Cardiac muscle cell (in vitro differentiated cells and primary cell): Measurements from ENCODE around the gene TBC1D7. TPM values are rescaled to one million over a fixed set of nuclear protein-coding genes. Genes with fewer than 3 reads are reported as not detected.
A peak's percentile ranks its signal among the peaks of the same experiment; 100 is the strongest.

Experiments used
- DNase-seq, 2 donors: peaks; one replicate each; pipeline versions ENCODE4 v3.0.0 to v3.0.0-alpha.2; 2010 to 2017; ENCODE audit warnings: low read depth in 1 of 2, low spot score in 1 of 2
- H3K27ac ChIP-seq: fragments of 200-600 bp; sonication (generic); 2 replicates; pipeline ENCODE4 v1.5.1; 2016
- H3K27me3 ChIP-seq: fragments of 200-600 bp; sonication (generic); 2 replicates; pipeline ENCODE4 v1.6.0; 2016; ENCODE audit warnings: control low read depth
- H3K36me3 ChIP-seq: fragments of 200-600 bp; sonication (generic); 2 replicates; pipeline ENCODE4 v1.5.1; 2016; ENCODE audit warnings: control low read depth
- H3K4me1 ChIP-seq: fragments of 200-600 bp; sonication (generic); 2 replicates; pipeline ENCODE4 v1.8.1; 2017; ENCODE audit warnings: low read depth, mild to moderate bottlenecking, mixed run types
- H3K4me3 ChIP-seq: fragments of 200-600 bp; sonication (generic); 2 replicates; pipeline ENCODE4 v1.5.1; 2016; ENCODE audit warnings: mild to moderate bottlenecking
- H3K9me3 ChIP-seq: fragments of 200-600 bp; sonication (generic); 2 replicates; pipeline ENCODE4 v1.5.1; 2017; ENCODE audit warnings: low read depth, mild to moderate bottlenecking, control low read depth
- CTCF ChIP-seq: IDR thresholded peaks from 2 replicates; pipeline ENCODE4 v1.5.1; 2012; ENCODE audit warnings: low read depth, mild to moderate bottlenecking, low read length
- polyA plus RNA-seq: library from polyadenylated mRNA; unstranded; fragments of >200 nt; fragmentation: Nextera tagmentation; extraction: Ambion mirVana; gene quantifications from 2 replicates; pipeline ENCODE4 v1.2.1, GENCODE V29; 2016
- total RNA-seq: library from RNA; depleted of rRNA; stranded (reverse); fragments of >200 nt; gene quantifications from 2 replicates; pipeline ENCODE4 v1.2.3, GENCODE V29; 2016

Gene TBC1D7
- total and polyA plus RNA-seq, 2 experiments from 2014 or later, result 36.8 to 84.5 TPM

GRCh38 chr6:13362412-13362811, 34.1 kb upstream of the TBC1D7 start:
- Histone ChIP-seq H3K36me3 (no peaks in the 10 kb centered on the region), H3K4me3 (no peak overlapping the region), H3K27ac (peak overlapping the region; percentile 60), H3K27me3 (no peaks in the 10 kb centered on the region), H3K9me3 (no peaks in the 10 kb centered on the region), H3K4me1 (peaks cover 44% of the 10 kb centered on the region)
- DNase-seq, result peak; percentile 48 to 89
- no peak for TF ChIP-seq CTCF

- H3K27ac ChIP-seq, result peak overlapping the region; percentile 13
- H3K4me1 ChIP-seq, result peaks cover 47% of the 10 kb centered on the region
- peak; percentile 78 to 88 for DNase-seq
- no peak overlapping the region for H3K4me3 ChIP-seq
- H3K27me3 ChIP-seq, result no peaks in the 10 kb centered on the region
- no peak for TF ChIP-seq CTCF
- H3K9me3 ChIP-seq, result no peaks in the 10 kb centered on the region
- H3K36me3 ChIP-seq, result no peaks in the 10 kb centered on the region
Observed at GRCh38 chr6:13360671-13361540, 32.6 kb upstream of the TBC1D7 start.

GRCh38 chr6:13359287-13359686, 30.9 kb upstream of the TBC1D7 start:
- no peaks in the 10 kb centered on the region for H3K27me3 ChIP-seq
- no peaks in the 10 kb centered on the region for H3K9me3 ChIP-seq
- H3K4me1 ChIP-seq, result peaks cover 63% of the 10 kb centered on the region
- no peaks in the 10 kb centered on the region for H3K36me3 ChIP-seq
- no peak overlapping the region for H3K27ac ChIP-seq
- TF ChIP-seq CTCF, result no peak
- DNase-seq, result no peak
- H3K4me3 ChIP-seq, result no peak overlapping the region

- Histone ChIP-seq H3K36me3 (no peaks in the 10 kb centered on the region), H3K27me3 (no peaks in the 10 kb centered on the region), H3K4me3 (no peak overlapping the region), H3K4me1 (peaks cover 65% of the 10 kb centered on the region), H3K9me3 (no peaks in the 10 kb centered on the region), H3K27ac (no peak overlapping the region)
- DNase-seq, result no peak
- TF ChIP-seq CTCF, result no peak
Observed at GRCh38 chr6:13358511-13358910, 30.2 kb upstream of the TBC1D7 start.

- no peak overlapping the region for H3K27ac ChIP-seq
- TF ChIP-seq CTCF, result peak; percentile 29
Observed at GRCh38 chr6:13357551-13358075, 29.3 kb upstream of the TBC1D7 start.

More at GRCh38 chr6:13357551-13358075, 29.3 kb upstream of the TBC1D7 start:
- H3K9me3 ChIP-seq, result no peaks in the 10 kb centered on the region
- no peak overlapping the region for H3K4me3 ChIP-seq
- H3K4me1 ChIP-seq, result peaks cover 64% of the 10 kb centered on the region
- DNase-seq, result peak in 1 of 2 donors; percentile 82
- no peaks in the 10 kb centered on the region for H3K27me3 ChIP-seq
- H3K36me3 ChIP-seq, result no peaks in the 10 kb centered on the region
